Mesothelial cell of epicardium (in vitro differentiated cells): ENCODE results near the gene NOL3. TPM values are rescaled to one million over a fixed set of nuclear protein-coding genes. Genes with fewer than 3 reads are reported as not detected.
A peak's percentile ranks its signal among the peaks of the same experiment; 100 is the strongest.

Experiments used
- DNase-seq, 2 experiments: peaks; one replicate each; pipeline ENCODE4 v3.0.0; 2021; ENCODE audit warnings: low spot score in 2 of 2; ENCODE audit not compliant: unreplicated experiment in 2 of 2
- H3K27ac Mint-ChIP-seq: 2 replicates; pipeline ENCODE4 v1.8.0; 2021; ENCODE audit warnings: mixed read lengths
- H3K27me3 Mint-ChIP-seq: 2 replicates; pipeline ENCODE4 v1.8.0; 2021; ENCODE audit warnings: low read depth, mixed read lengths
- H3K36me3 Mint-ChIP-seq: 2 replicates; pipeline ENCODE4 v1.8.0; 2021; ENCODE audit warnings: mixed read lengths
- H3K4me1 Mint-ChIP-seq: 2 replicates; pipeline ENCODE4 v1.8.0; 2021; ENCODE audit warnings: mixed read lengths
- H3K4me3 Mint-ChIP-seq: 2 replicates; pipeline ENCODE4 v1.8.0; 2021; ENCODE audit warnings: mild to moderate bottlenecking, moderate library complexity, mixed read lengths
- H3K9me3 Mint-ChIP-seq: 2 replicates; pipeline ENCODE4 v1.8.0; 2021; ENCODE audit warnings: mixed read lengths
- CTCF ChIP-seq: fragments of 200-600 bp; sonication (generic); IDR thresholded peaks from one replicate; pipeline ENCODE4 v1.5.0; 2021; ENCODE audit warnings: antibody characterized with exemption; ENCODE audit not compliant: unreplicated experiment
- total RNA-seq: library from RNA; stranded (reverse); gene quantifications from 3 replicates; pipeline ENCODE4 v1.2.1, GENCODE V29; 2021

NOL3 gene
- total RNA-seq, 1 donor from 2014 or later = 15.5 TPM

GRCh38 chr16:67147437-67148140 lies 22.7 kb upstream of the NOL3 start:
- H3K27me3 Mint-ChIP-seq = peaks cover 13% of the 10 kb centered on the region
- H3K27ac Mint-ChIP-seq = no peak overlapping the region

GRCh38 chr16:67148221-67148620 lies 22.1 kb upstream of the NOL3 start:
- Mint-ChIP-seq H3K4me1 (peaks cover 5% of the 10 kb centered on the region), H3K9me3 (no peaks in the 10 kb centered on the region), H3K36me3 (peaks cover 23% of the 10 kb centered on the region), H3K27ac (no peak overlapping the region), H3K4me3 (no peak overlapping the region), H3K27me3 (peaks cover 19% of the 10 kb centered on the region)
- no peak for DNase-seq
- no peak for TF ChIP-seq CTCF

More at GRCh38 chr16:67147437-67148140, 22.7 kb upstream of the NOL3 start:
- H3K4me1 Mint-ChIP-seq = peaks cover 5% of the 10 kb centered on the region
- no peak for DNase-seq
- H3K4me3 Mint-ChIP-seq = no peak overlapping the region
- no peaks in the 10 kb centered on the region for H3K9me3 Mint-ChIP-seq
- no peak for TF ChIP-seq CTCF
- peaks cover 27% of the 10 kb centered on the region for H3K36me3 Mint-ChIP-seq

GRCh38 chr16:67148656-67149275 lies 21.6 kb upstream of the NOL3 start:
- Mint-ChIP-seq H3K36me3 (peaks cover 20% of the 10 kb centered on the region), H3K4me3 (peak overlapping the region; percentile 54), H3K27ac (no peak overlapping the region), H3K4me1 (peaks cover 5% of the 10 kb centered on the region), H3K9me3 (no peaks in the 10 kb centered on the region), H3K27me3 (peaks cover 23% of the 10 kb centered on the region)
- DNase-seq = no peak
- TF ChIP-seq CTCF = no peak

- peak overlapping the region; percentile 54 for H3K4me3 Mint-ChIP-seq
- DNase-seq = no peak
- peak; percentile 8 for TF ChIP-seq CTCF
- peaks cover 5% of the 10 kb centered on the region for H3K4me1 Mint-ChIP-seq
- H3K27ac Mint-ChIP-seq = no peak overlapping the region
- H3K9me3 Mint-ChIP-seq = no peaks in the 10 kb centered on the region
- H3K36me3 Mint-ChIP-seq = peaks cover 18% of the 10 kb centered on the region
- peaks cover 30% of the 10 kb centered on the region for H3K27me3 Mint-ChIP-seq
Measured at GRCh38 chr16:67149276-67150046, 20.9 kb upstream of the NOL3 start.

- no peaks in the 10 kb centered on the region for H3K9me3 Mint-ChIP-seq
- no peak for TF ChIP-seq CTCF
- no peak for DNase-seq
- H3K36me3 Mint-ChIP-seq = peaks cover 11% of the 10 kb centered on the region
- peaks cover 7% of the 10 kb centered on the region for H3K4me1 Mint-ChIP-seq
- H3K27me3 Mint-ChIP-seq = peaks cover 36% of the 10 kb centered on the region
- H3K27ac Mint-ChIP-seq = no peak overlapping the region
- H3K4me3 Mint-ChIP-seq = peak overlapping the region; percentile 77
Measured at GRCh38 chr16:67150047-67150832, 20.1 kb upstream of the NOL3 start.
